ENCODE results near the gene CPEB1. TPM values are rescaled to one million over a fixed set of nuclear protein-coding genes. Genes with fewer than 3 reads are reported as not detected.

CPEB1 gene
- total RNA-seq, 1 donor from 2014 or later, result 2.7 TPM

Other genes starting within 250 kb of the CPEB1 start
- gene GOLGA6L9, start 217.5 kb downstream of the CPEB1 start, total RNA-seq, result 2.4 to 4.2 TPM (median 2.9 TPM) in 3 replicates
- gene RPS17, start 106.9 kb downstream of the CPEB1 start, total RNA-seq, result 991 to 1,247 TPM (median 1,001 TPM) in 3 replicates
- gene AP3B2, start 62.5 kb upstream of the CPEB1 start, total RNA-seq, result 0.80 to 0.97 TPM in 2 of 3 replicates, not detected in the other
- not detected in 3 replicates for gene FSD2, start 158.7 kb upstream of the CPEB1 start, total RNA-seq
- gene WHAMM, start 162.3 kb upstream of the CPEB1 start, total RNA-seq, result 6.4 to 10.0 TPM (median 9.1 TPM) in 3 replicates

All from chondrocyte (in vitro differentiated cells).